GF-D8 (cell line): ENCODE results near the gene TMOD2.

Experiments used
- DNase-seq: peaks from one replicate; lab custom pipeline; 2025; lab: John Stamatoyannopoulos, UW

TMOD2 gene

DNA sequence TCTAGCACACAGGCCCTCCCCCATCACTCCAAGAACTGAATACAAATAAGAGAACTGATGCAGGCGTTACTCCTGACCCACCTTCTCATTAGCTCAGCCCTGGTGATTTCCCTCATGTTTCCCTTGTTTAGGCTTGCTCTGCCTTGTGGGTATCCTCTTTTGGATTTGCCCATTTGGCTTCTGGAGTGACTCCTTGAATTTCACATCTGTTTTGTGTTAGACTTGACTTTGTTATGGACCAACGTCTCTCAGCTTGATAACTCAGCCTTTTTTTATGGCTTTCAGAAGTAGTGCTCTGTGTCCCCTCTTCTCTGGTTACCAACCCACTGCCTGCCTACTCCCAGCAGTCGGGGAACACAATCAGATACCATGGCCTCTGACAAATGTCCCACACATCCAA, 66.8 kb downstream of the TMOD2 start:
- DNase-seq = no peak

DNA sequence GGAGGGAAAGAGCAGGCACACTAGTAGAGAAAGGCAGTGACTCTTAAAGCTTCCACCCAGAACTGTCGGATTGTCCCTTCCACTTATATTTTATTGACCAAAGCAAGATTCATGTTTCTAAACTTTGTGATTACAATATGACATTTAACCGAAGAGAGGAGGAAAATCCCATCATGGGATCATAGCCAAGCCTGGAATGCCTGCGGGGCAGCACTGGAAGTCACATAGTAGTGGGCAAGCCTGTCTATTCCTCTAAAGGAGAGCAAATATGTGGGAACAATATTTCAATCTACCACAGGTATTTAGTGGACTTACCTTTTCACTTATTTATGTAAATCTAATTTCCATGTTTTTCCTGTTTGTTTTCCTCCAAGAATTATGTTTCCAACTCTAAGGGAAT, 74.3 kb downstream of the TMOD2 start:
- no peak for DNase-seq

DNA sequence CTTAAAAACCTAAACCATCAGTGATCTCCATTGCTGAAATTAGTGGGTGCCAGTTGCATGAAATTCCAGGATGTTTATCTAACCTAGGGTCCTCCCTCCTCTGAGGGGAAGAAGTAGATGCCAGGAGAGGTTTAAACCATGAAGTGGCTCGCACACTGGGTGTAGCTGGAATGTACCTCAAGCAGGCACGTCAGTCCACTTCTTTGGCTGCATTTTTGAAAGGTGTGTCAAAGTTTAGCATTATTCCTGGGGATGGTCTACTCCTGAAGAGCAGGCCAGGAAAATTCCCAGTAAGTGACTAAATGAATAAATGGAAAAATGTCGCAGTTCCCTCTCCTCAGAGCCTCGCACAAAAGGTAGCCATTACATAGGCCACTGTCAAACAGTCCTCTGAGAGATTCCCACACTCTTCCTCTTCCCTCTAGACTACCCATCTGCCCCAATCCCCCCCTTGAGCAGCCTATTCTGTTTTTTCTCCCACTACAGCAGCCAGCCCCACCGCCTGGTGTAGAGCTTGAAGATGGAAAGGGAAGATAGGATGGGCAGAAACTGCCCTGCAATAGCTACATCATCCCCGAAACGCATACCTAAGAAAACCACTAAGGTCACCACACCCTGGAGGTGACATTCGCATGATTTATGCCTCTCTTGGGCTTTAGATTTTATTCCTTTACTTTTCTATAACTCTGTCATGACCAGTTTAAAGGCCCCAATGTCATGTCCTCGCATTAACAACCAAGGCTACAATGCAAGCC, 77.4 kb downstream of the TMOD2 start:
- DNase-seq = no peak

GRCh38 chr15:51829376-51830275, 78.2 kb downstream of the TMOD2 start, which contains the start of gene TMOD3:
TSS of gene TMOD3 (plus strand) at chr15:51829653. CDS start at chr15:51862885, 33,232 bp downstream.
- DNase-seq = peak; percentile 17

GRCh38 chr15:51830276-51830806, 78.9 kb downstream of the TMOD2 start:
- DNase-seq = no peak

- DNase-seq = no peak
Observed at GRCh38 chr15:51833772-51834171, 82.4 kb downstream of the TMOD2 start.

GRCh38 chr15:51837792-51838251, 86.4 kb downstream of the TMOD2 start:
- no peak for DNase-seq

DNA sequence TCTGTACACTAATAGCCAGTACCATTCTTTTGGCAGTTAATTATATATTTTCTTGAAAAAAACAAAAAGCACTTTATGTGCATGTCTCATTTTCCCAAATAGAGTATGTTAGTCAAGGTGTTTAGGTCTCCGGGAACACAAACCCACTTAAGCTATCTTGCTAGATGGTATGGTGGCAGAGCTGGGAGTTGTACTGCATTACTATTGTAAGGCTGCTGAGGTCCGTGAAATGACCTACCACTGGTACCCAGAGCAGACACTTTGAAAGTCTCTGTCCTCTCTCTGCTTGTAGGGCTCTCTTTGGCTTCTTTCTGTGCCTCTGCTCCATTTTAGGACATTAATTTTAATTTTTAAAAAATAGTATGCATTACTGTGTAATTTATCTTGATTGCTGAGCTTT, 86.9 kb downstream of the TMOD2 start:
- no peak for DNase-seq

GRCh38 chr15:51840692-51841091, 89.3 kb downstream of the TMOD2 start:
- no peak for DNase-seq

DNA sequence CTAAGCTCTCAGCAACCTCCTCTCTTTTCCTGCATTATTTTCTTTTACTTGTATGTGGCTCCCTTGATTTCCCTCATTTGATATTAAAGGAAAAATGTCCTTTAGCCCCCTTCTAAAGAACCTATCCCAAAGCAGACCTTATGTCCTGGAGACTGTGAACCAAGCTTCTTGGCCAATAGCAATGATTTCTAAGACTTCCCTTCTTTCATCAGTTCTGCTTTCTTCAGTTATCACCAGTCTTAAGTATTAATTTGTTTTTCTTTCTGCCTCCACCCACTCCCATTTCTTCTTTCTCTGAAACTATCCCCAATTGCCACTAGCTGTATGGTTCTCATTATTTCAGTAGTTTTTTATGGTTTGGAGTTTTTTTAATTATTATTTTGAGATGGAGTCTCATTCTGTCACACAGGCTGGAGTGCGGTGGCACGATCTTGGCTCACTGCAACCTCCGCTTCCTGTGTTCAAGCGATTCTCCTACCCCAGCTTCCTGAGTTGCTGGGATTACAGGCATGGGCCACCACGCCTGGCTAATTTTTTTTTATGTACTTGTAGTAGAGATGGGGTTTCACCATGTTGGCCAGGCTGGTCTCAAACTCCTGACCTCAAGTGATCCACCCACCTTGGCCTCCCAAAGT, 90.1 kb downstream of the TMOD2 start:
- DNase-seq = peak; percentile 39

DNA sequence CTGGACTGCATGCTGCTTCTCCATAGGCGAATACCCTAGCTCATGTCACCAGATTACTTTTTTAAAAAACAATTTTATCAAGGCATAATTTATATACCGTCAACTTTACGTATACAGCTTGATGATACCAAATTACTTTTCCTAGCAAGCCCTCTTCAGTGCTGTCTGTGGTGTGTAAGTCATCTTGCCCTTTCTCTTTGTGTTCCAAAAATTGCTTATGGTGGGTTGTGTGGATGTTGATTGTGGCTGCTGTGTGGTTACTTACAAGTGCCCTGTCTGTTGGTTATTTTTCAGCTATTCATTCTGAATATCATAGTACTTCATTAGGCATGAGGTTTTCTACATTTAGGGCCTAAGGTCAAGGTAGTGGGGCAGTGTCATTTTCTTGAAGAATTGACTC, 90.9 kb downstream of the TMOD2 start:
- DNase-seq = no peak

GRCh38 chr15:51842852-51843737, 91.7 kb downstream of the TMOD2 start:
- DNase-seq = no peak

- no peak for DNase-seq
Observed at GRCh38 chr15:51844747-51845426, 93.5 kb downstream of the TMOD2 start.

DNA sequence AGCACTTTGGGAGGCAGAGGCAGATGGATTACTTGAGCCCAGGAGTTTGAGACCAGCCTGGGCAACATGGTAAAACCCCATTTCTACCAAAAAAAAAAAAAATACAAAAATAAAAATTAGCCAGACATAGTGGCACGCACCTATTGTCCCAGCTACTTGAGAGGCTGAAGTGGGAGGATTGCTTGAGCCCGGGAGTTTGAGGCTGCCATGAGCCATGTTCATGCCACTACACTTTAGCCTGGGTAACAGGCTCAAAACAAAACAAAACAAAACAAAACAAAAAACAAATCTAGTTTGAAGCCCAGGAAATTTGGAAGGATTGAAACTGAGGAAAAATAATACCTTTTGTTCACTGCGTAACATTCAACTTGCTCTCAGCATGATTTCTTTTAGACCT, 94.7 kb downstream of the TMOD2 start:
- no peak for DNase-seq

- no peak for DNase-seq
Observed at GRCh38 chr15:51846463-51847230, 95.2 kb downstream of the TMOD2 start.

GRCh38 chr15:51848811-51849210, 97.4 kb downstream of the TMOD2 start:
- no peak for DNase-seq

GRCh38 chr15:51849860-51850259, 98.5 kb downstream of the TMOD2 start:
- no peak for DNase-seq

DNA sequence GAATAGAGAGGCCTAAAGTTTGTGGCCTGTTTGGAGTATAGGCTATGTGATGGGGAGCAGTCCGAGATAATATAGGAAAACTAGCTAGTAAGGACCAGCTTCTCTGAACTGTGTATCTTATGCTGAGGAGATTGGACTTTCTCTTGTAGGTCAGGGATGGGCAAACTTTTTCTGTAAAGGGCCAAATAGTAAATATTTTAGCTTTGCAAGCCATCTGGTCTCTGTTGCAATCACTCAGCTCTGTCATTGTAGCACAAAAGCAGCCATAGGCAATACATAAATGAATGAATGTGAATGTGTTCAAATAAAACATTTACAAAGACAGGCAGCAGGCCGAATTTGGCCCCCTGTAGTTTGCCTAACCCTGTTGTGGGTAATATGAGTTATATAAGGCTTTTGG, 102.6 kb downstream of the TMOD2 start:
- no peak for DNase-seq

GRCh38 chr15:51855612-51856011, 104.2 kb downstream of the TMOD2 start:
- no peak for DNase-seq
